CD4-positive, alpha-beta T cell treated with Interleukin-15 for 4 hours (primary cell): Measurements from ENCODE around the gene SELENOO.
A peak's percentile ranks its signal among the peaks of the same experiment; 100 is the strongest.

Experiments used
- DNase-seq: peaks from one replicate; pipeline ENCODE4 v3.0.0-alpha.2; 2020; ENCODE audit warnings: low spot score

The SELENOO gene

DNA sequence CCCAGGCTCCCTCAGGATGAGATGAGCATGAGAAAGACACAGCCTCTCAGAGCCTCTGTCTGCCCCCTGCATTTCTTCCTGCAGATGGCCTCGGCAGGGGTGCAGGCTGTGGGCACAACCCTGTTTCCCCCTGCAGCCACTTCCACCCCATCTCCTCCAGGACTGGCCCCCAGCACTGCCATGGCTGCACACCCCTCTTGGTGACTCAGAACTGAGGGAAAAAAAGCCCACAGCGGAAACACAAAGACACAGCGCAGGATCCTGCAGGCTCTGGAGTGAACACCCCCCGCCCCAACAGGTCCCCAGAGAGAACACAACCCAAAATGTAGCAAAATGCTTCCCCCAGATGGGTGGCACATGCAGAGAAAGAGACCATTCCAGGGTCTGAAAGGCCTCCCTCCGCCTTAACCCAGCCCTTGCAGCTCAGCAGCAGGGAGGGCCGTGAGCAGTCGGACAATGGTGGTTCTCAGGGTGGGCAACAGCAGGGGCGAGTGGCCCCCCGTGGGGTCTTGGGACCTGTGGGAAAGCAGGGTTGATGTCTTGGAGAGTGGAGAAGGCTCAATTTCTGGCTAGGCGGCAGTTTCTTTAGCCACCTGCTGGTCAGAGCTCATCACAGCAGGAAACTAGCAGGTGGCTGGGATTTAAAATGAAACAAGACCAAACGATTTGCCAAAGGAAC lies 36.1 kb downstream of the SELENOO start:
- no peak for DNase-seq

DNA sequence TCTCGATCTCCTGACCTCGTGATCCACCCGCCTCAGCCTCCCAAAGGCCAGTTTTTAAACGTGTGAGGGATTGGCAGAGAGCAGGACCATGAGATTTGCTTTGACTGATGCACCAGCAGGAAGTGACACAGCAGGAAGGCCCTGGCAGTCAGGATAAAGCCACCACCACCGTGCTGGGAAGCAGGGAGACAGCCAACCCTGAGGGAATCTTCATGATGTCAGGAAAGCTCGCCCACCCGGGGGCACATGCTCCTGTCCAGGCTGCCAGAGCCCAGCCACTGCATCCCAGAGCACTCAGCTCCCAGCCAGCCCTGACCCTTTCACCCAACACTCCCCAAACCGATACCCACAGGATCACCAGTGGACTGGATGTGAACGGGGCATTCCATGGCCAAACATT lies 37.9 kb downstream of the SELENOO start:
- no peak for DNase-seq

DNA sequence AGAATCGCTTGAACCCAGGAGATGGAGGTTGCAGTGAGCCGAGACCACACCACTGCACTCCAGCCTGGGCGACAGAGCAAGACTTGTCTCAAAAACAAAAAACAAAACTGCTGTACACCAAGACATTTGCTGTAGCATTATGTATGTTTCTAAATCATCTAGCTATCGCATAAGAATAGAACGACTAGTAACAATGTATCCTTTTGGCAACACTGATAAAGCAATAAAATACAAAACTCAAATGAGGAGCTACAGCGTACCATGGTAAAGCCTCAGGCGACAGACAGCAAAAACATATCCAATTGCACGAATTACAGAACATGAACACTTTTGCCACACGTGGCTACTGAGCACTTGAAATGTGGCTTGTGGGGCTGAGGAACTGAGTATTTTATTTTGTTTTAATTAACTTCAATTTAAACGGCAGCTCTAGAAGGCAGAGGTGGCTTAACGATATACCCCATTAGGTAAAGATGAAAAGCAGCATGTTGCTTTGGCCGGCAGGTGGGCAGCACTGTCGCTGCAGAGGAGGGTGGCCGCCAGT lies 41.7 kb downstream of the SELENOO start:
- no peak for DNase-seq

DNA sequence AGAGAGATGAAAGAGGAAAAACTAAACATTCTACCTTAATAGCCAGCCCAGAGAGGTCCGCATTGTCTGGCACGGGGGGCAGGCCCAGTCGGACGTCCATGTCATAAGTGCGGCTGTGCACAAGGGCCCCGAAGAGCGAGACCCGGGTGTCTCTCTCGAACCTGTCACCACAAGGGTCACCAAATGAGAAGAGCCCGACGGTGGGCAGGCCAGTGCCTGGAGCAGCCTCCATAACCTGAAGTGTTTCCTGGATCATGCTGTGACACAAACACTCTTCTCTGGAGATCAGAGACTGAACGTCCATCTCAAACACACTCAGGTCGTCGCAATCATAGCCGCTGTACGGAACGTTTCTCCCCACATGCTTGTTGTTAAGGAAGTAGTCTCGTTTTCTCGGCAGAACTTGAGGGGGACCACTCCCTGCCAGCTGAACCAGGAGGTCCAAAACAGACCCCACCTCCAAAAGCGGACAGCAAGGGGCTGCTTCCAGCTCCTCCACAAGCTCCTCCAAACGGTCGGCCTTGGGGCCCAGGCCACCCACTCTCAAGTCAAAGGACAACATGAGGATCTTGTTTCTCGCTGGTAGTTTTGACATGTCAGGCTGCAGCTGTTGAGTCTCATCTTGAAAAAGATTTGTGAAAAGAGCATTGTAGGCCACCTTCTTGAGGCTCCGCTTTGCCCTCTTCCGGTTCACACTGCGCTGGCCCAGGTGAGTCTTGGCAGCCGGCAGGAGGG lies 43.0 kb downstream of the SELENOO start:
- DNase-seq: no peak

DNA sequence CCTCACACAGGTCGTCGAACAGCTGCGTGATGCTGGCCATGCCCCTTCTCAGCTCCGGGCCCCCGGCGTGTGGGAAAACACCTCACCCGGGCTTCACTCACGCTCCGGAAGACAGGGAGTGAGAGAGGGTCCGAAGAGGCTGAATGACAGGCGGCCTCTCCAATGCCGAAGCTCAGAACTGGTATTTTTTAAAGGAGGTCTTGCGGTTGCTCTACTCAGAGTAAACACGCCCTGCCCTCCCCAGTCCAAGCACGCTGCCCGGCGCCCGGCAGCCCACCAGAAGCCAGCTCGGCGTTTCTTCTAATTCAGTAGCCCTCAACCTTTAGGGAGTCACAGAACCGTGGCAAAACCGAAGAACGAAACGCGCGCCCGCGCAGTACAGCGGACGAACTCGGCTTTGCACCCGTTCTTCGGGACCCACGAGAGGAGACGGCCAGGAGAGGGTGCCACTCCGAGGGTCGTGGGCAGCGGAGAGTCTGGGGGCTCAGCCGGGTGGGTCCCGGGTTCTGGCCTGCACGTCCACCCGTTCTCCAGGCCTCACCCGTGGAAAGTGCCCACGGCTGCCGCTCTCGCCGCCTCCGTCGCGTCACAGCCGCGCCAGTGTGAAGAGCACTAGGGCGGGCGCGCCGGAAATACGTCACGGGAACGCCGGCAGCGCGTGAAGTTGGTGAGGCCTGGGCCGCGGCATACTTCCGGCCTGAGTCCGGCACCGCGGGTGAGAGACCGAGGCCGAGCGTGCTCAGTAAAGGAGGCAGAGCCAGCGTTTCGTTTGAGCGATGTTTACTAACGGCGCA lies 43.8 kb downstream of the SELENOO start, which contains the start of gene TUBGCP6:
Gene TUBGCP6, minus strand, starts transcription at position 604 of the 794 bp plus-strand sequence. Its CDS starts 564 bp downstream, at position 40.
- peak; percentile 89 for DNase-seq

DNA sequence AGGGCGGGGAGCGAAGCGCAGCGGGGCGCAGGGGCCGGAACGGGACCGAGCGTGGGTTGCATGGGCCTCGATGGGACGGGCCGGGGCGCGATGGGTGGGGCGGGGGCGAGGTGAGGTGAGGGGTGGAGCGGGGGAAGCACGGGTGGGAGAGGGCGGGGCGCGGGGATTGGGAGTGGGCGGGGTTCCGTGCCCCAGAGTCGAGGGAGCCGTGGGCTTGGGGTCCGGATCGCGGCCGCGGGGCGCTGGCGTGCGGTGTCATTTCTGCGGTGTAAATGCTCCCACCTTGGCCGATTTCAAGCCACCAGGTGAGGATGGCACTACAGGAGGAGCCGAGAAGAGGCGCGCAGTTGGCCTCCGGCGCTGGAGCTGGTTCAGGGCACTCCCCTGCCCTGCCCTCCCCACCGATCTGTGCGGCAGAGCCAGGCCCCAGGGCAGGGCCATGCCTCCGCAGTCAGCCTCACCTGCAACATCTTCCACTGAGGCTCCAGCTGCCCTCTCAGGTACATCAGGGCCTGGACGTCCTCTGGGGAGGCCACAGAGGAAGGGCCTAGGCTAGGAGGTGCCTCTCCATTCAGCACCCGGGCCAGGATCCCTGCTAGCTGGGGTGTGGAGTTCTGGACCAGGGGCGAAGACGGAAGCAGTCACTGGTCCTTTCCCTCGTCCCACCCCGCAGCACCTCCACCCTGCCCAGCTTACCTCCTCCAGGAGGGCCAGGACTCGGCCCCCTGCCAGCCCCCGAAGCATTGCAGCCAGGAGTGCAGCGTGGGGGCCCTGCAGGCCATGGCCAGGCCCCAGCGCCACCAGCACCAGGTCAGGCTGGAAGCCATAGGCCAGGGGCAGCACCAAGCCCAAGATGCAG lies 44.6 kb downstream of the SELENOO start:
- no peak for DNase-seq

DNA sequence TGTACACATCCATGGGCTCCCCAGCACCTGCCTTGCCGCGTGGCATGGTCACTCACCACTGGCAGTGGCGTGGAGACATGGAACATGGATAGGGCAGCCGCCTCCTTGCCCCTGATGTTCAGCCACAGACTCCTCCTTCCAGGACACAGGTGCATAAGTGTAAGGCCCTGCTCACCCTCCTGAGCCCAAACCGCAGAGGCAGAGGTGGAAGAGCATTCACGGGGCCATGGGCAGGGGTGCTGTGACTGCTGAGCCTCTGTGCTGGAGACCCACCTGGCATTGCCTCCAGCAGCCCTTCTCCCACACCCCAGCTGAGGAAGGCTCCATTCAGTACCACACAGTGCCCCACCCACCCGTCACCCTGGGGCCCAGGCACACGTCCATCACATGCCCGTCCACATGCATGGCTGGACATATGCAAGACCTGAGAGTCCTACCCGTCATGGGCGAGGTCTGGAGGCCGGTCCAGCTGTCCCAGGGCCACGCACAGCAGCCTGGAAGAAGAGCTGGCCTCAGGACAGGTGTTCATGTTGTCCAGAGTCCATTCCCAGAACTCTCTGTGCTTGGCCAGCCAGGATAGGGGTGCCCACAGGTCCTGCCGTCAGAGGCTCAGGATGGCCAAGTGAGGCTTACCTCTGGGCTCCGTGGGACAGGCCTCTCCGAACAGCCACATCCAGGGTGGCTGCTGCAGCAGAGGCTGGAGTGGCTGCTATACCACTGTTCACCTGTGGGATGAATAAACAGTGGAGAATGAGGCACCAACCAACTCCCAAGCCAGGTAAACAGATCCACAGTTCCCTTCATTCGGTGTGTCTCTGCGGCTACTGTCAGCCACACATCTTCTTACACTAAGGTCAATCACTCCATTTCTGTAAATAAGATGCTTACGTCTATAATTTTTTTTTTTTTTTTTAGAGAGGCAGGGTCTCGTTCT lies 45.7 kb downstream of the SELENOO start:
- no peak for DNase-seq

DNA sequence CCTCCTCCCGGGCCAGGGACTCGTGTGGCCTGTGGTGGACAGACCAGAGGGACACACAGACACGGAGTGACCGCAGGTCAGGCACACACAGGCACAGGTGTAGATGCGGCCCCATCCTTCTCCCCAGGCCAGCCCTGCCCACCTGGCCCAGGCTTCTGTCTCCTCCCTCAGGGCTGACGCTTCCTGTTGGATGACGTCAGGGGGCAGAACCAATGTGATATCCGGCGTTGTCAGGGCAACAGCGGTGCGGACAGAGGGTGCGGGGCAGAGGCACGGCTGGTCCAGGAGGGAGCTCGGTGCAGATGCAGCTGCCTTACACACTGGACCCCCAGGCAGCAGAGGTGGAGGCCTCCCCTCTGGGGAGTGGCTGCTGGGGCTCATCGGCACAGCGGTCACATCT lies 46.9 kb downstream of the SELENOO start:
- DNase-seq: peak; percentile 64

DNA sequence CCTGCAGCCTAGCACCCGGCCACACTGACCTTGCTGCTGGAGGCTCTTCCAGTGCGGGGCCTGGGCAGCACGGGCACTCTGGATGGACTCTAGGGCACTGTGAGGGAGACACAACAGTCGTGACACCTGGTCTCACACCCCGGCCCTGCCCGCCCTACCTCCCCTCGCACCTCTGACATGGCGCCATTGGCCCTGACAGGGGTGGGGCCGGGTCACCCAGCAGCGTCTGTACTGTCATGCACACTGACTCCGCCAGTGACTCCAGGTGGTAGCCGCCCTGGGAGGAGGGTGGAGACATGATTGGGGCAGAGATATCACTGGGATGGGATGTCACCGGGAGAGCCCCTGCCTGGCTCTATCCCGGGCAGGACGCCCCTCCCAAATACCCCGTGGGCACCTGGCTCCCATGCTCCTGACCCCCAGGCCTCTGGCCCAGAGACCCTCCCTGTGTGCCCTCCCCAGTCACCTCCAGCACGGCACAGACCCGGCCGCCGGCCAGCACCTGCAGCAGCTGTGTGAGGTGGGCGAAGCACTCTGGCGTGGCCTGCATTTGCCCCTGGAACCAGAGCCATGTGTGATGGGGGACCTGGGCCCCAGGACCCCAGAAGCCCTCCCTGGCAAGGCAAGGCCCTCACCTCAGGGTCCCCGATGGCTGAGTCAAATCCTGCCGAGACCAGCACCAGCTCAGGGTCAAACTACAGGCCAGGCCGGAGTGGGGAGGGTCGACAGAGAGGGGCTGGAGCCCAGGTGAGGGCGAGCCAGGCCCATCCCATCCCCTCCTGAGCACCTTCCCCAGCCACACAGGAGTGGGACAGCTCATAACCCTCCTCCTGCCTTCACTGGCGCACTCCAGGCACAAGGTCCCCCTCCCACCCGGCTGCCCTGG lies 47.6 kb downstream of the SELENOO start:
- no peak for DNase-seq

DNA sequence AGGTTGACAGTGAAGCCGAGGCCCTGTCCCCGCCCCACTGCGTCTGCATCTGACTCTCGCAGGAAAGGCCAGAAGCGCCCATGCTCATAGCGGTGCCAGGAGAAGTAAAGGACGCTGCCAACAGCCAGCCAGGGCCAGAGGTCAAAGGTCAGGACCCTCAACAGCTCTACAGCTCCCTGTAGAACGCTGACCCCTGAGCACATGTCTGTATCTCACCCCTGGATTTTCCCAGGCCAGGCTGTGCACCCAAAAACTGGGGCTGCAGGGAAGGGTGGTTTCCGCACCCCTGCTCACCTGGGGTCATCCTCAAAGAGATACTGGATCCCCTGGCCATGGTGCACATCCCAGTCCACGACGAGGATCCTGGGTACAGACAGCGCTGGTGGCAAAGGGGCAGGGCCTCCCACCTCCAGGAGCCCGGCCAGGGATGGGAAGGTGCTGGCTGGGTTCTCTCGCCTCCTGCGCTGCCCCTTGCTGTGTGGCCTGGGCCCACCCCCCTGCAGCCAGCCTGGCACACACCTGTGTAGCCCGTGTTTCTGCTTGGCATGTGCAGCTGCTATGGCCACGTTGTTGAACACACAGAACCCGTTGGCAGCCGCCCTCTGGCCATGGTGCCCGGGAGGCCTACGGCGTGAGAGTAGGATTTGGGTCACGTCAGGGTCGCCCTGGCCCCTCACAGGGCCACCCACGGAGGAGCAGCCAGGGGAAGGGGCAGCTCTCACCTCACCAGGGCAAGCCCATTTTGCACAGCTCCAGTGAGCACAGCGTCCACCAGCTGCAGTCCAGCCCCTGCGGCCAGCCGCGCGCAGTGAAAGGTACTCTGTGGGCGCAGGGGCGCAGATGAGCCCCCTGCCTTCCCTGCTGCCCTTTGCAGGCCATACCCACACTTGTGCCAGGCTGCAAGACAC lies 48.8 kb downstream of the SELENOO start:
- DNase-seq: no peak

DNA sequence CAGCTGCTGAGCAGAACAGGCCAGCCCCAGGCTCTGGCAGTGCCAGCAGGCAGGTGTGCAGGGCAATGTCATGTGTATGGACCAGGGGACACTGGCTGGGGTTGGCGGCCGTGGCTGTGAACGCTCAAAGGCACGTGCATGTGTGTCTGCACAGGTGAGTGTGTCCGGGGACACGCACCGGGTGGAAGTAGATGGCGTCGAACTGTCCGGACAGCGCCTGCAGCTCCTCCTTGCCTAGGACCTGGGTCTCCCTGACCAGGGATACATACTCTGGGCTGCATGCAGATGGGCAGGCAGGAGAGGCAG lies 49.4 kb downstream of the SELENOO start:
- no peak for DNase-seq

DNA sequence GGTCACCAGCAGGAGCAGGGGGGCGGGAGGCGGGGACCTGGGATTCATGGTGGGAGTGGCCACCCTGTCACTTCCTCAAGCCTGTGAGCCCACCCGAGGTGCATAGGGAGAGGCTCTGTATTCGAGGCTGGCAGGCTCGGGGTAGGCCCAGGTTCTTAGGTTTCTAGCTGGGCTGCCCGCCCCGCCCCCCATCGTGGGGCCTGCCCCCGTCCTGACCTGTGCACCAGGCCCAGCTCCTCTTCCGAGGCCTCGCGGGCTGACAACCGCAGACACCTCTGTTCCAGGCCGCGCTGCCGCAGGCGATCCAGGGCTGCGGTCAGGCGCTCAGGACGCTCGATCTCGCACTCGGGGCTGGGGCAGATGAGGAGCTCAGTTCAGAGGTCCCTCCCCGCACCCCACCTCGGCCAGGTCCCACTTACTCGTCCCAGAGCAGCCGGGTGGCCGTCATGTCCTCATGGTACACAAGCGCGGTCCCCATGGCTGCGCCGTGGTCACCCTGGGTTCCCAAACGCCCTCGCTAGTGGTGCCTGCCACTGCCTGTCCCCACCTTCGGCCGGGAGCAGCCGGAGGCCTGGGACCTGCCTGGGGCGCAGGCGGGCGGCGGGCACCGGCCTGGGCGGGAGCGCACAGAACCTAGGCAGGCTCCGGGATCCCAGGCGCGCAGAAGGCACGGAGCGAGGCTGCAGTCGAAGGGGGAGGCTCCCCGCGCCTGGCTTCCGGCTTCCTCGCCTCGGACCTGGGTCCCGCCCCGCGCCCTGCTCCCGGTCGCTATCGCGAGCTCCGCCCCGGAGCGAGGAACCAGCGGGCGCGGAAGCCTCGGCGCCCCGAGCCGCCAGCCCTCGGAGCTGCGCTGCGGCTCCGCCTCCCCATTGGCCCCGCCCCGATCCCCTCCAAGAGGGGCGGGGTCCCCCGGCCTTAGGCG lies 50.0 kb downstream of the SELENOO start, which contains the start of gene HDAC10:
Gene HDAC10, minus strand, starts transcription at position 711 of the 922 bp plus-strand sequence. Its CDS starts 233 bp downstream, at position 478.
- peak; percentile 74 for DNase-seq

DNA sequence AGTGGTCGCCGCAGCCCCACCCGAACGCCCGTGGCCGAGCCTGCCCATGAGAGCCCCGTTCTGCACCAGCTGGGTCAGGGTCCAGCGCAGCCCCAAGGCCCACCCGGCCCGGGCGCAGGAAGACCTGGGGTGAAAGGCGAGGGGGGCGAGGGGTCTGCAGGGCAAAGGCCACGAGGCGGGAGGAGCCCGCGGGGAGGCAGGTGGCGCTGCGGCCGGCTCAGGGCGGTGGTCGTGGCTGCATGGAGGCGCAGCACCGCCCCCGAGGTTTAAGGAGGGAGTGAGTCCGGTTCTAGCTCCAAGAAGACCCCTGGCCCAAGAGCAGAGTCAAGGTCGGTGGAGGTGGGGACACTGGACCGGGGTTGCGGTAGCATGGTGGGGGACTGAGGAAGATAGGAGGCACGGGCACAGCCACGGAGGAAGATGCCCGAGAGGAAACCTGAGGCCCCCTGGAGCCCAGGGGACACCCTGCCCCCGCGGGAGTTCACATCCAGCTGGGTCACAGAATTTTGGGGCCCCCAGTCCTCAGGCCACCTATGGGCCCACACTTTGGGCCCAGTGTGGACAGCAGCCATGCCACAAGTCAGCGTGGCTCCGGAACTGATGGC lies 50.8 kb downstream of the SELENOO start:
- DNase-seq: no peak

DNA sequence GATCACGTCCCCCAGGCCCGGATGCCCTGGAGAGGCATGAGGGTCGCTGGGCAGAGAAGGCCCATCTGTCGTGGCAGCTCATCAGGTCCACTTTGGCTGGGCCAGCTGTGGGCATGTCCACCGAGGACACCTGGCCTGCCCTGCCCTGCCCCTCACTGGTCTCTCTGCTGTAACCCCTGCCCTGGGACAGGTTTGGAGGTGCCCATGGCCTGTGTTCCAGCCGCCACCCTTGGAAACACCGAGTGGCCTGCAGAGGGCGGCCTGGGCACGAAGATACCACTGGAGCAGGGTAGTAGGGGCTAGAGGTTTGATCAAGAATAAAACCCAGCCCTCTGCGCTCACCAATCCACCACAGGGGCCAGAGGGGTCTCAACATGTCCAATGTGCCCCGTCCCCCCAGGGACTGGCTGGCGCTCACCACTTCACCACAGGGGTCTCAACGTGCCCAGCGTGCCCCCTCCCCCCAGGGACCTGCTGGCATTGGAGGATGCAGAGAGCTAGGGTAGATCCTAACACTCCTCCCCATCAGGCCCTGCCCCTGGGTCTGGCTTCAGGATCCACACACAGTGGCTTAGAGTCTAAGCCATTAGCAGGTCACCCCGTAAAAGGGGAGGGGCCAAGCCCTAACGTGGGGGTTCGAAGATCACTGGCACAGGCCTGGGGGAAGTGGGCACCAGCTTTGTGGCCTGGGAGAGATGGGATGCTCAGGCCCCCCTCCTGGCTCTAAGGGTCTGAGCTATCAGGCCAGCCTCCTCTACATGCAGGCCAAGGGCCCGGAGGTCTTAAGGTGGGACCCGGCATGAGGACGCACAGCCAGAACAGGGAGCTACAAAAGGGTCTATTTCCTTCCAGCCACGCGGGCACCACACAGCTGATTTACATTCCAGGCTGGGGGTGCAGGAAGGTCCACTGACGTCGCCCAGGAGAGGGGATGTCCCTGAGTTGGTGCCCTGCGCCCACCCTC lies 51.6 kb downstream of the SELENOO start:
- DNase-seq: peak; percentile 75

DNA sequence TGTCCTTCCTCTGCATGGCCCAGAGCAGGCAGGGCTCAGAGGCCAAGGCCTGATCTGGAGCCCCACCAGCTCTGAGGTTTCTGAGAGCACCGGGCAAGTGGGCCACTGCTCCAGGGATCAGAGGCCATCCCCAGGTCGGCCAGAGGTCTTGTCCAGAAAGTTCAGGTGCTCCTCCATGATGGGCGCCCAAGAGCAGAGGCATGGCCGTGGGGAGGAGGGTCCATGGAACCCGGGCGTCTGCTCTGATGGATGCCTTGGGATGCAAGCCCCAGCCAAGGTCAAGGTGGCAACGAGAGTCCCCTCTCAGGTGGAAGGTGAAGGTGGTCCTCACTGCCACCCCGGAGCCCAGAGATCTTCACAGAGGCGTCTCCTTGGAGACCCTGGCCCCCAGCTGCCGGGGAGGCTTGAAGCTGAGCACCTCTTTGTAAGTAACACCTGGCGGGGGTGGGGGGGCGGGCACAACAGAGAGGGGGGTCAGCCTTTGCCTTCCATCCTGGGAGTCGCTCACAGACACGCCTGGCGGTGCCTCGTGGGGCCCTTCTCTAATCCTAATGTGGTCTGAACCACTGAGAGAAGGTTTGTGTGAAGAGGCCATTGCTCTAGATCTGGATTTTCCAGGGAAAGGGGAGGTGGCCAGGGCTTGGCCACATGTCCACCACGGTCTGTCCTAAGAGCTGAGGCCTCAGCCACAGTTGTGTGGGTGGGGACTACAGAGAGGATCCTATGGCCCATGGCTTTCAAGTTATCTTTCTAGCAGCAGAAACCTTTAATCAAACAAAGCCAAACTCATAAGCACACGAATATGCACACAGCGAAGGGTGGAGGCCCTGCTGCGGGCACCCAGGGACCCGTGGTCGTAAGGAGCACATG lies 52.5 kb downstream of the SELENOO start:
- DNase-seq: no peak
